GM12891 (cell line): ENCODE results near the gene CELF2.

Experiments
- DNase-seq: peaks from one replicate; pipeline ENCODE4 v3.0.0; 2011; ENCODE audit warnings: low spot score; ENCODE audit not compliant: insufficient read length
- FAIRE-seq: peaks from 2 replicates; lab custom pipeline; 2011; peaks lifted over from hg19 to GRCh38; lab: Jason Lieb, UNC
- PAX5 ChIP-seq: IDR thresholded peaks from 2 replicates; pipeline ENCODE4 v1.6.1; 2011; ENCODE audit warnings: low read length, moderate library complexity, mild to moderate bottlenecking; ENCODE audit not compliant: insufficient read depth, severe bottlenecking
- POLR2A ChIP-seq: IDR thresholded peaks from 2 replicates; pipeline ENCODE4 v1.6.1; 2011; ENCODE audit warnings: low read depth, low read length, control low read depth
- POLR2AphosphoS5 ChIP-seq: IDR thresholded peaks from 2 replicates; pipeline ENCODE4 v1.6.1; 2011; ENCODE audit warnings: low read depth, low read length, control low read depth
- POU2F2 ChIP-seq: IDR thresholded peaks from 2 replicates; pipeline ENCODE4 v1.6.1; 2011; ENCODE audit warnings: low read depth, mild to moderate bottlenecking, control low read depth, low read length, moderate library complexity
- SPI1 ChIP-seq: IDR thresholded peaks from 2 replicates; pipeline ENCODE4 v1.6.1; 2011; ENCODE audit warnings: low read depth, low read length, control low read depth
- TAF1 ChIP-seq: IDR thresholded peaks from 2 replicates; pipeline ENCODE4 v1.6.1; 2011; ENCODE audit warnings: low read depth, low read length, control low read depth

The CELF2 gene

DNA sequence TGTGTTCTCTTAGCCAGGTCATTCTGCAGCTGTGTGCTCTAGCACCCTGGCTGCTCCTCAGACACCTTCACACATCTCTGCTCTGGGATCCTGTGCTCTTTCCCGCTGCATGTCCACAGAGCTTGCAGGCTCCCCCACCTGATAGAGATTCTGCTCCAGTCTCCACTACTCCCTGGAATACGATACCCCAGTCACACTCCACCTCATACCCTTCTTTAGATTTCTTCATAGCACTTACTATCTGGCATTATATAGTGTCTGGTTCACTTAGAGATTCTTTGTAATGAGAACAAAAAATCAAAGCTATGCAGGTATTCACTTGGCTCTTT is 88.0 kb downstream of the CELF2 start:
- TF ChIP-seq POU2F2 (no peak), POLR2AphosphoS5 (no peak), POLR2A (no peak), PAX5 (no peak), TAF1 (no peak), SPI1 (no peak)
- no peak for FAIRE-seq
- no peak for DNase-seq

DNA sequence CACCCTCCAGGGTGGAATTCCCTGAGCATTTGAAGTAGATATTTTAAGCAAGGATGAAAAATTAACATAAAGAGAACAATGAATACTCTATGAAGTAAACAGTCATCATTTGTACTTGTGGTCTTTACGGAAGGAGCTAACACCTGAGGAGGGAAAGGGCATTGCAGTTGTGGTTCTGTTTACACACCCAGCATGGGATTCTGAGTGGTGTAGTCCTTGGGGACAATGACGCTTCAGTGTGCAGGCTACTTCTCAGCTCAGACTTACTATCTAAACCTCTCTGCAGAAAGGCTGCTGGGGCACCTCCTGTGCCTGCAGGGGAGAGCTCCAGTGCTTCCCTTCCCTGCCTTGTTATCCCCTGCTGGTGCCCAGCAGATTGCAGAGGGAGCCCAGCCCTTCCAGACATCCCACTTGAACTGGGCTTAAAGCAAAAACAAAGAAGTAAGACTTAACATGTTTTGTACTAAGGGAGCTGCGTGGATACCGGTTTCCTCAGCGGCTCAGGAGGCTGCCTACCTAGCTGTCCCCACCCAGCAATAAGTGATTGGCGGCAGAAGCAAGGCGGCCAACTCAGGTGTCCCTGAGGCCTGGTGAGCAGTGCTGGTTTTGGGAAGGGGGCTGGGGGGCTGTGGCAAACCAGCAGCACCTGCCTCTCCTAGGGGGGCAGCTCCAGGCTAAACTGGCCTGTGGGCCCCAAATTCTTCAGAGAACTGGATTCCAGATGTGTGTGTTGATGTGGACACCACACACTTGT is 89.1 kb downstream of the CELF2 start:
- FAIRE-seq (no peak), DNase-seq (no peak)
- TF ChIP-seq PAX5 (no peak), POLR2AphosphoS5 (no peak)

DNA sequence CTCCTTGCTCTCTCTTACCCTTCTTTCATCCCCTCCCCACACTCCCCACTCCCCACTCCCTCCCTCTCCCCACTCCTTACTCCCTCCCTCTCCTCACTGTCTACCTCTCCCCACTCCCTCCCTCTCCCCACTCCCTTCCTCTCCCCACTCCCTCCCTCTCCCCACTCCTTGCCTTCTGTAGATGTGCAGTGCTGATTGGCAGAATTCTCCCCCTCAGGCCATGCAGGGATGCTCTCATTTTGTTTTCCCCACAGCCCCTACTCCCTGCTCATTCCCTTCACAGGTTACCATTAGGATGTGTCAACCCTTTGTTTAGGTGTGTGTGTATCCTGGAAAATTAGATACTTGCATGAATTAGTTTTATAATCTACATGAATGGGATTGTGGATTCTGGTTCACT is 90.3 kb downstream of the CELF2 start:
- no peak for FAIRE-seq
- no peak for TF ChIP-seq POLR2AphosphoS5
- TF ChIP-seq POU2F2, result no peak
- TF ChIP-seq PAX5, result no peak
- TF ChIP-seq SPI1, result no peak
- no peak for TF ChIP-seq POLR2A
- TF ChIP-seq TAF1, result no peak
- no peak for DNase-seq

DNA sequence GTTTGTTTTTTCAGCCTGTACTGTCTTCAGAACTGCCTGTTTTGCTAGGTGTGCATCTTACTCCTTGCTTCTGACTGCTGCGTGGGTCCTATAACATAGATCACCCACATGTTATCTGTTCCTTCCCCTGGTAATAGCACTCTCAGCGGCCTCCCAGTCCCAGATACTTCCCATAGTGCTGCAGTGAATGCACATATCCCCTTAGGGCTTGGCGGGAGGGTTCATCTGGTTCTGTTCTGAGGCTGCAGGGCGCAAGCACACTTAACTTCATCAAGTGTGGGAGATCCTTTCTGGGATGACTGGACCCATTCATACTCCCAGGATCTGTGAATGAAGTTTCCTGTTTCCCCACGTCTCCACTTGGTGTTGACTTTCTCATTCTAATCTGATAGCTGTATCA is 90.7 kb downstream of the CELF2 start:
- FAIRE-seq (no peak), DNase-seq (no peak)
- TF ChIP-seq POU2F2, result no peak
- TF ChIP-seq POLR2A, result no peak
- TF ChIP-seq TAF1, result no peak
- TF ChIP-seq SPI1, result no peak
- no peak for TF ChIP-seq PAX5
- no peak for TF ChIP-seq POLR2AphosphoS5

DNA sequence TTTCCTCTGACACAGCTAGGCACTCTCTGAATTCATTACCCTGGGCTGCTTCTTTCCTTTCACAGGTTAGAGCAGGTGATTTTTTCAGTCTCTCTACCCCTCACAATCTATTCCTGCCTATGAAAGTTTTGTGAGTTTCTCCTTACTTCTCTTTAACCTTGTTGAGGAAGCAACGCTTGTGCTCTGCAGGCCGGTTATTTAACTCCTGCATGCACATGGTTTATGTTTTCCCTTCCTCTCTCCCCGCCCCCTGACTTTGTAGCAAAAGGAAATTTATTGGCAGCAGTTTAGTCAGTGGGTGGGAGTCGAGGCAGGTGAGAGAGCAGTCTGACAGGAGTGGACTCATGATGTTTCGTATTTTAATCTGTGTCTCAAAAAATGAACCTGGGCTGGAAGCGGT is 91.9 kb downstream of the CELF2 start:
- FAIRE-seq (no peak), DNase-seq (no peak)

DNA sequence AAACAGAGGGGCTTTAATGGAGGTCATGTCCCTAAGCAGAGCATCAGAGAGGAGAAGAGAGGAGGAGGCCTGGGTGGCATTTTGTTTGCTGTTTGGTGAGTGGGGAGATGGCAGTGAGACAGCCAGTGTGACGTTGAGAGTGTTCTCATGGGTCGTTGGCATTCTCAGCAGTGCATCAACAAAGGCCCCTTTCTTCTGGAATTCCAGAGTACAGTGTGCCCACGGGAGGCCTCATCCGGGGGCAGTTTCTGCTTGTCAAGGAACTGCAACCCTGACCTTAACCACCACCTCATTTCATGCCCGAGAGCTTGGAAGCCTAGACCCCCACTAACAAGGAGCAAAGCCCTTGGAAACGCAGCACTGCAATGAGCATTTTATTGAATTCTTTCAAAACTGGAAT is 92.9 kb downstream of the CELF2 start:
- DNase-seq (no peak), FAIRE-seq (no peak)
- TF ChIP-seq TAF1 (no peak), POLR2A (no peak), PAX5 (no peak), POU2F2 (no peak), POLR2AphosphoS5 (no peak), SPI1 (no peak)

More for the DNA sequence above, 91.9 kb downstream of the CELF2 start:
- no peak for TF ChIP-seq POU2F2
- TF ChIP-seq POLR2A, result no peak
- TF ChIP-seq PAX5, result no peak
- TF ChIP-seq TAF1, result no peak
- no peak for TF ChIP-seq SPI1
- no peak for TF ChIP-seq POLR2AphosphoS5

DNA sequence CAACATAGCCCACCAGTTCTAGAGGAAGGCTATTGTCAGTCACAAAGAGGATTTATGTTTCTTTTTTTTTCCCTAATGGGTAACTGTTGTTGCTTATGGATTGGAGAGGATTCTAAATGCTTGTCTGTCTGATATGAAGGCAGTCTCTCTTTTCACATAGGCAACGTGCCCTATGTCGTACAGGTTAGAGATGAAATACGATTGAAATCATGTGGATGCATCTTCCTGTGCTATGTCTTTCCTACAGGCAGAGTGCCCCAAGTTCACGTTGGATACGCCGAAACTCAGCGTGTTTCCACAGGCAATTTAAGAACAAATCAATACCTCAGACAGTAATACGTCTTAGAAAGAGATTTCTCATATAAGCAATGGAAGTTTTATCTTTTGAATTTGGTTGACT is 93.8 kb downstream of the CELF2 start:
- no peak for TF ChIP-seq POLR2A
- TF ChIP-seq SPI1, result no peak
- no peak for TF ChIP-seq TAF1
- no peak for TF ChIP-seq POU2F2
- TF ChIP-seq POLR2AphosphoS5, result no peak
- FAIRE-seq, result no peak

DNA sequence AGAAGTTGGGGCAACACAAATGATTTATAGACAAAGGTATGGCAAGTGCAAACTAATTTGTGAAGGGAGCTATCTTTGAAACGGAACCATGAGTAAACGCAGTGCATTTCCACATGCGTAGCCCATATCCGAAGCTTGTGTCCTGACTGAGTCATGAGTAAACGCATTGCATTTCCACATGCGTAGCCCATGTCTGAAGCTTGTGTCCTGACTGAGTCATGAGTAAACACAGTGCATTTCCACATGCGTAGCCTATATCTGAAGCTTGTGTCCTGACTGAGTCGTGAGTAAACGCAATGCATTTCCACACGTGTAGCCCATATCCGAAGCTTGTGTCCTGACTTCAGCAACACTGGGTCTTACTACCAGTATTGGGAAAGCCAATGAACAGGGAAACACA is 95.0 kb downstream of the CELF2 start:
- peak; percentile 9 for FAIRE-seq
- TF ChIP-seq POLR2AphosphoS5 (no peak), POU2F2 (no peak), POLR2A (no peak), SPI1 (no peak), PAX5 (no peak), TAF1 (no peak)
- DNase-seq, result no peak

More for the DNA sequence above, 93.8 kb downstream of the CELF2 start:
- DNase-seq, result no peak

DNA sequence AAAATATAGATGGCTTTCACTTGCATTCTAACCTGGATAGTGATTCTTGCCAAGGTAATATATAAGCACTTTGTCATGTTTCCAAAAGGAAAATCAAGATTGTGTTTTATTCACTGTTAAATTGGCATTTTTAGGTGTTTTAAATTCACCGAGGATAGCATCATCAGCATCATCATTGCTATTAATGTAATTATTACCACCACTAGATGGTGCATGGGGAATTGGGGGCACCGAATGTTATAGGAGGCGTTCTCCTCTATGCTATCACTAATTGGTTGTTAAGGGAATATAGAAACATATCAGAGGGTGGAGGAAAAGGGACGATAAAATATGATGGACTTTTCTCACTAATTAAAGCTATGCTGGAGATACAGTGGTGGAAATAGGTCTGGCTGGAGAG is 95.5 kb downstream of the CELF2 start:
- FAIRE-seq (peak; percentile 90), DNase-seq (no peak)
- TF ChIP-seq POU2F2 (no peak), PAX5 (no peak), POLR2A (no peak), POLR2AphosphoS5 (no peak), TAF1 (no peak), SPI1 (no peak)

DNA sequence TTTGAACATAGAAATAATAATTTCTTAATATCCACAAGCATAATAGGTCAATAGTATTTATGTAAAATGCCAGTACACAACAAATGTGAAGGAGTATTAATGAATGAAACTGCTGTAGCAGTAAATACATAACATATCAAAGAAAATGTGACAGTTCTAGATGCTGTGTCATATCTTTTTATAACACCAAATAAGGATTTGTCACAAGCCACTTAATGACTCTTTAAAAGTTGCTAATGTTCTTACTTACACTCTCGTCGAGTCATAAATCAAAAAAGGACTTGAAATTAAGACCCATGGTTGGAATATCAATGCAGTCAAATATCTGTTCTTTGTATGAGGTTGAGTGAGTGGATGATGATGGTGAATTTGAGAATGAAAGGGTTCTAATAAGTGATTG is 96.6 kb downstream of the CELF2 start:
- FAIRE-seq, result peak; percentile 47
- no peak for DNase-seq
- TF ChIP-seq POU2F2, result no peak
- TF ChIP-seq TAF1, result no peak
- TF ChIP-seq POLR2AphosphoS5, result no peak
- no peak for TF ChIP-seq PAX5
- TF ChIP-seq SPI1, result no peak
- no peak for TF ChIP-seq POLR2A

DNA sequence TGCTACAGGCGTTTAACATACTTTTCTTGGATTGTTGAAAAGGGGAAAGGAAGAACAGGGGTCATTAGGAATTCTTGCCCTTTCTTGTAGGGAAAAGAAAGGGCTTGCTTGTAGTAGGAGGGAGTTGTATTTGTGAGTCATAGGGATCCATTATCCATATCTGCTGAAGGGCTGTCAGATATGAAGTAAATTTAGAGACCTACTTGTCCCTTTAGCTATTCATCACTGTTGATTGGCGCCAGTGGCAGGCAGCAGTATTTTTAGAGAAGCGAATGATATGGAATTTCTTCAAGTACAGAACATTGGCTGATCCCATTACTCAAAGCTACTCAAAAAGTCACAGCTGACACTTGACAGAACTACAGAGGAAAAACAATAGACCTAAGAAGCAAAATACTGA is 97.7 kb downstream of the CELF2 start:
- DNase-seq (no peak), FAIRE-seq (no peak)
- TF ChIP-seq TAF1 (no peak), SPI1 (no peak), POU2F2 (no peak), POLR2A (no peak), PAX5 (no peak), POLR2AphosphoS5 (no peak)
